Tibial artery (tissue), 4 donors: Measurements from ENCODE around the gene SYNDIG1.

Experiments
- DNase-seq, 2 donors: peaks; one replicate each; pipeline ENCODE4 v3.0.0-alpha.2; 2019
- H3K27ac ChIP-seq, 2 donors: fragments of 200-600 bp; sonication (generic) in 1 of 2; 1 replicate in 1 of 2; 2 replicates in 1 of 2; pipeline ENCODE4 v1.5.1; 2018 to 2019; ENCODE audit warnings: mild to moderate bottlenecking in 1 of 2
- H3K27me3 ChIP-seq, 2 donors: fragments of 200-600 bp; sonication (generic) in 1 of 2; one replicate each; pipeline versions ENCODE4 v1.5.1 to v1.6.0; 2016 to 2019
- H3K36me3 ChIP-seq, 3 donors: fragments of 200-600 bp; sonication (generic) in 2 of 3; one replicate each; pipeline ENCODE4 v1.5.1; 2016 to 2019; ENCODE audit warnings: mild to moderate bottlenecking in 2 of 3
- H3K4me1 ChIP-seq, 4 donors: fragments of 200-600 bp; sonication (generic) in 2 of 4; 1 replicate in 3 of 4; 2 replicates in 1 of 4; pipeline ENCODE4 v1.5.1; 2016 to 2019
- H3K4me3 ChIP-seq, 2 donors: fragments of 200-600 bp; sonication (generic) in 1 of 2; 1 replicate in 1 of 2; 2 replicates in 1 of 2; pipeline ENCODE4 v1.5.1; 2018 to 2019; ENCODE audit warnings: mild to moderate bottlenecking in 2 of 2
- H3K9me3 ChIP-seq, 3 donors: fragments of 200-600 bp; sonication (generic) in 1 of 3; one replicate each; pipeline ENCODE4 v1.5.1; 2016 to 2019
- CTCF ChIP-seq, 2 experiments: fragments of 200-600 bp in 1 of 2; fragments of 450-650 bp in 1 of 2; IDR thresholded peaks; one replicate each; pipeline ENCODE4 v1.5.1; 2017 to 2019; ENCODE audit warnings: antibody characterized with exemption in 2 of 2, mild to moderate bottlenecking in 1 of 2, moderate library complexity in 1 of 2
- intact Hi-C: fragments of 100-400 bp; cut with DNase I; formaldehyde crosslinking; loops from one replicate; pipeline ENCODE4 v1.15.0; 2023; ENCODE audit warnings: low total_unique reads

SYNDIG1 gene

GRCh38 chr20:24544371-24544770 lies 74.9 kb downstream of the SYNDIG1 start:
- Histone ChIP-seq H3K9me3 (peaks cover 0 to 10% (median 0%) of the 10 kb centered on the region in 3 donors), H3K27me3 (no peaks in the 10 kb centered on the region), H3K4me3 (no peak overlapping the region), H3K4me1 (no peaks in the 10 kb centered on the region), H3K27ac (no peak overlapping the region), H3K36me3 (peaks cover 4 to 38% (median 11%) of the 10 kb centered on the region in 3 donors)
- TF ChIP-seq CTCF (IDR thresholded peaks at IDR 0.05), result no peak
- no peak for DNase-seq
- intact Hi-C loops, result no loop called here

- no peak for TF ChIP-seq CTCF (IDR thresholded peaks at IDR 0.05)
- Histone ChIP-seq H3K4me3 (no peak overlapping the region), H3K27ac (no peak overlapping the region), H3K27me3 (no peaks in the 10 kb centered on the region), H3K4me1 (no peaks in the 10 kb centered on the region), H3K36me3 (peaks cover 4 to 38% (median 11%) of the 10 kb centered on the region in 3 donors), H3K9me3 (peaks cover 0 to 10% (median 0%) of the 10 kb centered on the region in 3 donors)
- intact Hi-C loops, result no loop called here
- DNase-seq, result no peak
These were observed 75.7 kb downstream of the SYNDIG1 start for GRCh38 chr20:24545168-24545567.

- H3K27ac ChIP-seq, result no peak overlapping the region
- H3K36me3 ChIP-seq, result peaks cover 4 to 38% (median 11%) of the 10 kb centered on the region in 3 donors
- no peak for DNase-seq
- no peaks in the 10 kb centered on the region for H3K27me3 ChIP-seq
- no peak for TF ChIP-seq CTCF (IDR thresholded peaks at IDR 0.05)
- no peak overlapping the region for H3K4me3 ChIP-seq
- peaks cover 0 to 10% (median 0%) of the 10 kb centered on the region in 3 donors for H3K9me3 ChIP-seq
- intact Hi-C loops, result no loop called here
- H3K4me1 ChIP-seq, result no peaks in the 10 kb centered on the region
These were observed 76.9 kb downstream of the SYNDIG1 start for GRCh38 chr20:24546232-24546892.

GRCh38 chr20:24547967-24548366 lies 78.5 kb downstream of the SYNDIG1 start:
- H3K36me3 ChIP-seq, result peaks cover 4 to 38% (median 11%) of the 10 kb centered on the region in 3 donors
- H3K4me3 ChIP-seq, result no peak overlapping the region
- no peak for TF ChIP-seq CTCF (IDR thresholded peaks at IDR 0.05)
- intact Hi-C loops, result no loop called here
- H3K27ac ChIP-seq, result no peak overlapping the region
- DNase-seq, result no peak
- no peaks in the 10 kb centered on the region for H3K27me3 ChIP-seq
- no peaks in the 10 kb centered on the region for H3K4me1 ChIP-seq
- peaks cover 0 to 10% (median 0%) of the 10 kb centered on the region in 3 donors for H3K9me3 ChIP-seq

- Histone ChIP-seq H3K36me3 (no peaks in the 10 kb centered on the region), H3K27me3 (no peaks in the 10 kb centered on the region), H3K4me3 (no peak overlapping the region), H3K4me1 (no peaks in the 10 kb centered on the region), H3K9me3 (no peaks in the 10 kb centered on the region), H3K27ac (no peak overlapping the region)
- no peak for DNase-seq
- intact Hi-C loops, result no loop called here
- TF ChIP-seq CTCF (IDR thresholded peaks at IDR 0.05), result no peak
These were observed 89.8 kb downstream of the SYNDIG1 start for GRCh38 chr20:24559114-24559732.
